Skeletal muscle cell (primary cell): Measurements from ENCODE around the gene GPA33.
"Not testable (repeated sequence)": the region's sequence is repeated elsewhere in the genome, so short reads cannot be mapped to it uniquely, and the experiment has no call there.

Source experiments
- DNase-seq: peaks from one replicate; pipeline ENCODE4 v3.0.0-alpha.2; 2010; ENCODE audit warnings: low read depth
- H3K4me3 ChIP-seq: 2 replicates; pipeline ENCODE4 v1.5.1; 2011; ENCODE audit warnings: low read depth, mild to moderate bottlenecking, control low read depth, low read length, moderate library complexity

Gene GPA33

DNA sequence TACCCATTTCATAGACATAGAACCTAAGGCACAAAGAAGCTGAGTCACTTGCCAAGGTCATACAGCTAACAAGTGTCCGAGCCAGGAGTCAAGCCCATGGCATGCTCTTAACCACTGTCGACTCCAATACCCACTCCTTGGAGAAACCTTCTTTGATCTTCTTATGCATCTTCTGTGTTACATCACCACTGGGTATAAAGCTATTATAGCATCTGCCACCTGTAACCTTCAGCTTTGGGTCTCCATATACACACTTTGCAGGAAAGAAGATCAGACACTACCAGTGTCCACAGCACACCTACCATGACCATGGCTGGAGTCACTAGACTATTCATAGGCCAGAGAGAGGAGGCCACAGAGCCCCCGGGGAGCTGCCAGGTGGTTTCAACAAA is 29.1 kb downstream of the GPA33 start:
- no peak overlapping the region for H3K4me3 ChIP-seq
- DNase-seq = no peak

GRCh38 chr1:167060141-167061072 is 29.8 kb downstream of the GPA33 start:
- H3K4me3 ChIP-seq = no peak overlapping the region
- DNase-seq = no peak

- no peak overlapping the region for H3K4me3 ChIP-seq
- no peak for DNase-seq
These were observed 30.4 kb downstream of the GPA33 start for GRCh38 chr1:167059809-167060107.

DNA sequence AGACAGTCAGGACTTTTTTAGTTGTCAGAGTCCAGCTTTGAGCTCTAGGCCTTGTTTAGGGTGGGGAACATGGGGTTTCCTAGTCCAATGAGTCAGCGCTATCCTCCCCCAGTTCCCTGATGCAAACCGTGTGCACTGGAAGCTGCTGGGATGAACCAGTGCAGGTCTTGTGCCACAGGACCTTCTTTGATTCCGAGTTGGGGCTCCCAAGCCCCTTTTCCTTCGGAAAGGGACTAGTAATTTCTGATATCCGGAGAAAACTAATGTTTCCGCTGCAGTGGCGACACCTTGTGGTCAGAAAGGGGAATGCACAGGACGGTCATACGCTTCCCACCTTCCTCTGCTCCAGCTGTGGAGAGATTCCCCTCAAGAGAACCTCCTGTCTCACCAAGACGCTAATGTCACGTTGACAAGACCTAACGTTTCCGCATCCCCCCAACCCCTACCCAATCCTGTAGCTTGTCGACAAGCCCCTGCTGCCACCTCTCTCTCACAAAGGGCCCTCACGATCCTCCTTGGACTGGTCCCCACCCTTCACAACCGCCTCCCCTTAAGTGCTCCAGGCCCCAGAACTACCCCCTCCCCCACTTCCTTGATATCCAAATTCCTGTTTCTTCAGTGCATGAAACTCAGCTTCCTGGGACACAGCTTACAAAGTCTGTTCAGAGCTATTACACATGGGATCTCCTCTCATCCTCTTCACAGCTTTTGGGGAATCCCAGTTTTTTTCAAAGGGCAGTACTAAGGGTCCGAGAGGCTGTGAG is 30.9 kb downstream of the GPA33 start:
- H3K4me3 ChIP-seq = no peak overlapping the region
- DNase-seq = no peak

DNA sequence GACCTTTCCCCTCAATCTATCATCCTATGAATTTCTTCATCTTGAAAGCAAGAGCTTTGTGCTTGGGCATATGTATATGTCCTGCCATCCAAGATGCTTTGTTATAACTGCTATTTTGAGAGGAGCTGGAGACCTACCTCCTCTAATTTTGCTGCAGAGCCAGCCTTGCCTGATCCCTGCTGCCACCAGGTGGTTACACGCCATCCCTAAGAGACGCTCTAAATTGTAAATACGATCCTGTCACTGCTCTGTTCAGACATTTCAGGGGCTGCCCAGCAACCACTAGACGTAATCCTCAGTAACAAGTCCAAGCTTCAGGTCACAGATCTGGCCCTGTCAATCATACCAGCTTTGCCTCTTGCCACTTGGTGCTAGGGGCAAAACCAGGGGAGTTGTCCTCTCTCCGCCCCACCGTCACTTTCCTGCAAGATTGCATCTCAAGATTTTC is 32.9 kb downstream of the GPA33 start:
- DNase-seq = no peak
- no peak overlapping the region for H3K4me3 ChIP-seq

DNA sequence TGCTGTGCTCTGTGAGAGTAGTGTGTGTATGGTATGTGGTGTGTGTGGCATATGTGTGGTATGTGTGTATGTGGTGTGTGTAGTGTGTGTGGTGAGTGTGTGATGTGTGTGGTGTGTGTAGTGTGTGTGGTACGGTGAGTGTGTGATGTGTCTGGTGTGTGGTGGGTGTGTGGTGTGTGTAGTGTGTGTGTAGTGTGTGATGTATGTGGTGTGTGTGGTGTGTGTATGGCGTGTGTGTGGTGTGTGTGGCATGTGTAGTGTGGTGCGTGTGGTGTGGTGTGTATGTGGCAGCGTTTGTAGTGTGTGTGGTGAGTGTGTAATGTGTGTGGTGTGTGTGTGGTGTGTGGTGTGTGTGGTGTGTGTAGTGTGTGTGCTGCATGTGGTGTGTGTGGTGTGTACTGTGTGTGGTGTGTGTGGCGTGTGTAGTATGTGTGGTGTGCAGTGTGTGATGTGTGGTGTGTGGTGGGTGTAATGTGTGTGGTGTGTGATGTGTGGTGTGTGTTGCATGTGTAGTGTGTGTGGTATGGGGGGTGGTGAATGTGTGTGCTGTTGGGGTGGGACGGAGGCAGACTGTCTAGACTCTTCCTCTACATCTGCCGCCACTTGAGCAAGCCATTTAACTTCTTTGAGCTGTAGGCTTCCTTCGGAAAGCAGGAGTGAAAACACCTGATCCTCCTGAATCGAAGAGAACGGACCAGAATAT is 33.5 kb downstream of the GPA33 start:
- no peak overlapping the region for H3K4me3 ChIP-seq
- DNase-seq = no peak

- DNase-seq = no peak
- no peak overlapping the region for H3K4me3 ChIP-seq
These were observed 35.1 kb downstream of the GPA33 start for GRCh38 chr1:167054946-167055630.

DNA sequence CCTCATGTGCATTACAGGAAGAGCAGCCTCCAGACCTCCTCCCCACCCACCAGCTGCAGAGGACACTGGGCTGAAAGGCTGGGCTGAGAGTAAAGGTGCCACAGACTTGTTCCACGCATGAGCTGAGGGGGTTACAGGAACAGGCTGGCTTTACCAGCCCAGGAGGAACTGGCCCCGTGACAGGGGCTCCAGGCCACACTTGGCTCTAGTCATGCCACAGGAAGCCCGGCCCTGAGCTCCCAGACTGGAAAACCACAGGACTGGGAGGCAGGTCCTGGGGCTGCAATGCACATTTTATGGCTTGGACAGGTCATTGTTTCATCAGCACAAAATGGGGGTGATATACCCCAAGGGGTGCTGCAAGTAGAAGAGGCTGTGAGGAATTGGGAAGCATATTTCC is 35.6 kb downstream of the GPA33 start:
- DNase-seq = no peak
- no peak overlapping the region for H3K4me3 ChIP-seq

DNA sequence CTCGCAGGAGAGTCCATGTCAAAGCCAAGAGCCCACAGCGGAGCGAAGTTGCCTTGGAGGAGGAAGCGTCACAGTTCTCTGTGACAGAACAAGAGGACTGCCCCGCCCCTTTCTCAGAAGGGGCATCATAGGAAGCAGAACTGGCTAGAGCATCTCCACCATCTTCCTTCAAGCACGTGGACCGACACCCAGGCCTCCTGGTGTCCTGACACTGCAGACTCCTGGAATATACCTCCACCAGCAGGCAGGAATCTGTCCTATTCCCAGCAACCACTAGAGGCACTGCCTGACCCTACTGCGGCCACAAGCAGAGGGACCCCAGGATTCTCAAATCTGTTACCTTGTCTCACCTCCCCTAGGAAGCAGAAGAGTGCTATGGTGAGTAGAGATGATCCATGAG is 37.8 kb downstream of the GPA33 start:
- no peak for DNase-seq

DNA sequence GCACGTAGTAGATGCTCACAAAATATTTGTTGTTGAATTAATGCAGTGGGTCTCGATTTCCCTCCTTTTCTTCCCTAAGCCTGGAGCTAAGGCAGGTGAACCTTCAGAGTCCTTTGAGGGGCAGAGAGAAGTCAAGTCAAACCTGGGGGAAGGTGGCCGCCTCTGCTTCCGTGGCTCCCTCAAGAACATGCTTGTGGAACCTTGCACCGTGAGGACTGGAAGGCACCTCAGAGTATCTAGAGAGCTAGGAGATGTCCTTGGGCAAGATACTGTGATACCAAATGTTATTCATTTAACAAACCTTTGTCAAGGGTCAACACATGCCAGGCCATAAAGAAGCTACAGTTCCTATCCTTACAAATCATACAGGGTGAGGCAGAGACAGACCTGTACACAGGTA is 38.3 kb downstream of the GPA33 start:
- no peak overlapping the region for H3K4me3 ChIP-seq
- no peak for DNase-seq

More for the DNA sequence above, 37.8 kb downstream of the GPA33 start:
- H3K4me3 ChIP-seq = no peak overlapping the region

- peak overlapping the region; percentile 12 for H3K4me3 ChIP-seq
- DNase-seq = no peak
These were observed 46.3 kb downstream of the GPA33 start for GRCh38 chr1:167043752-167044488.

GRCh38 chr1:167033646-167034045 is 56.5 kb downstream of the GPA33 start:
- no peak for DNase-seq
- no peak overlapping the region for H3K4me3 ChIP-seq

- not testable (repeated sequence) for DNase-seq
These were observed 60.6 kb downstream of the GPA33 start for GRCh38 chr1:167029553-167029952.

GRCh38 chr1:167022384-167022783 is 67.8 kb downstream of the GPA33 start:
- DNase-seq = no peak
- no peak overlapping the region for H3K4me3 ChIP-seq

More at GRCh38 chr1:167029553-167029952, 60.6 kb downstream of the GPA33 start:
- H3K4me3 ChIP-seq = not testable (repeated sequence)

- no peak for DNase-seq
- no peak overlapping the region for H3K4me3 ChIP-seq
These were observed 74.0 kb downstream of the GPA33 start for GRCh38 chr1:167016100-167016750.

GRCh38 chr1:167013108-167013929 is 76.9 kb downstream of the GPA33 start:
- DNase-seq = no peak
- no peak overlapping the region for H3K4me3 ChIP-seq

- DNase-seq = no peak
- H3K4me3 ChIP-seq = no peak overlapping the region
These were observed 77.6 kb downstream of the GPA33 start for GRCh38 chr1:167012570-167012969.
